ENCODE measurements around the gene KCND3. TPM values are rescaled to one million over a fixed set of nuclear protein-coding genes. Genes with fewer than 3 reads are reported as not detected.

KCND3 gene
- total and polyA plus RNA-seq, 2 of the 4 experiments (the other 2 are of a cell fraction): under 0.01 to 0.03 TPM

- Histone ChIP-seq H3K56ac (ENCODE audit: extremely low read depth, insufficient read depth, low read length) (no peak overlapping the region), H3K9me1 (ENCODE audit: insufficient read depth, low read length) (no peaks in the 10 kb centered on the region; the same call in 1 of the 2 replicates), H3K4ac (ENCODE audit: low read depth, low read length) (no peak overlapping the region), H2BK20ac (ENCODE audit: low read depth, low read length) (no peak overlapping the region), H4K20me1 (ENCODE audit: insufficient read depth, low read length) (no peaks in the 10 kb centered on the region; the same call in 1 of the 2 replicates), H3K9ac (ENCODE audit: low read depth, low read length) (no peak overlapping the region), H3K9me3 (ENCODE audit: control insufficient read depth, insufficient read depth, low read length) (no peaks in the 10 kb centered on the region), H3K4me1 (ENCODE audit: control insufficient read depth, insufficient read depth, low read length) (no peaks in the 10 kb centered on the region), H4K8ac (ENCODE audit: low read depth in 2 of 2, low read length in 2 of 2) (no peak overlapping the region), H3K27ac (ENCODE audit: insufficient read depth, low read length) (no peak overlapping the region), H4K5ac (ENCODE audit: low read depth, low read length) (no peak overlapping the region), H3K36me3 (ENCODE audit: control insufficient read depth, insufficient read depth, low read length) (no peaks in the 10 kb centered on the region), H3K27me3 (ENCODE audit: control insufficient read depth, insufficient read depth, low read length) (peaks cover 2% of the 10 kb centered on the region; the same call in 1 of the 2 replicates), H3K4me3 (ENCODE audit: insufficient read depth, low read depth, low read length) (no peak overlapping the region), H2BK5ac (ENCODE audit: low read depth, low read length, poor library complexity, severe bottlenecking) (no peak overlapping the region), H3K18ac (ENCODE audit: low read depth, low read length) (no peak overlapping the region), H2AFZ (replicated peaks; ENCODE audit: low read length, poor library complexity) (no peak overlapping the region), H2AK9ac (replicated peaks; ENCODE audit: low read depth, low read length, poor library complexity) (no peak overlapping the region), H3K4me2 (ENCODE audit: low read depth, low read length) (no peak overlapping the region), H3K79me1 (ENCODE audit: low read depth in 1 of 2, low read length in 2 of 2) (no peaks in the 10 kb centered on the region), H2BK15ac (ENCODE audit: low read depth, low read length) (no peak overlapping the region), H3K23ac (ENCODE audit: low read depth, low read length) (no peak overlapping the region), H2AK5ac (ENCODE audit: low read depth, low read length) (no peak overlapping the region), H4K91ac (ENCODE audit: insufficient read depth, low read depth, low read length) (no peak overlapping the region), H2BK120ac (ENCODE audit: low read depth, low read length) (no peak overlapping the region), H3K14ac (replicated peaks; ENCODE audit: low read depth, low read length) (no peak overlapping the region)
- in situ Hi-C loops (cut with MboI; ENCODE audit: low sequenced_read_pairs): no loop called here
- intact Hi-C loops (cut with micrococcal nuclease): no loop called here
- ATAC-seq (ENCODE audit: low read depth): no peak
- BruUV-seq (replicated peaks): no TSS peak
- dilution Hi-C loops (cut with HindIII; ENCODE audit: low sequenced_read_pairs, unreplicated experiment): no loop called here
- ChIA-PET CTCF (interaction anchor here (0.6 kb wide), 1 partner anchor 337 kb away, joined by 3 read pairs; no protein-coding TSS in a partner anchor), POLR2A (ENCODE audit: unreplicated experiment) (no interaction called here)
- no peak for TF ChIP-seq FOS (IDR thresholded peaks at IDR 0.05; ENCODE audit: low read depth, low read length)
- TF ChIP-seq ELK1 (IDR thresholded peaks at IDR 0.05; ENCODE audit: borderline replicate concordance, low read depth, low read length): no peak
- TF ChIP-seq, protein P1, sequence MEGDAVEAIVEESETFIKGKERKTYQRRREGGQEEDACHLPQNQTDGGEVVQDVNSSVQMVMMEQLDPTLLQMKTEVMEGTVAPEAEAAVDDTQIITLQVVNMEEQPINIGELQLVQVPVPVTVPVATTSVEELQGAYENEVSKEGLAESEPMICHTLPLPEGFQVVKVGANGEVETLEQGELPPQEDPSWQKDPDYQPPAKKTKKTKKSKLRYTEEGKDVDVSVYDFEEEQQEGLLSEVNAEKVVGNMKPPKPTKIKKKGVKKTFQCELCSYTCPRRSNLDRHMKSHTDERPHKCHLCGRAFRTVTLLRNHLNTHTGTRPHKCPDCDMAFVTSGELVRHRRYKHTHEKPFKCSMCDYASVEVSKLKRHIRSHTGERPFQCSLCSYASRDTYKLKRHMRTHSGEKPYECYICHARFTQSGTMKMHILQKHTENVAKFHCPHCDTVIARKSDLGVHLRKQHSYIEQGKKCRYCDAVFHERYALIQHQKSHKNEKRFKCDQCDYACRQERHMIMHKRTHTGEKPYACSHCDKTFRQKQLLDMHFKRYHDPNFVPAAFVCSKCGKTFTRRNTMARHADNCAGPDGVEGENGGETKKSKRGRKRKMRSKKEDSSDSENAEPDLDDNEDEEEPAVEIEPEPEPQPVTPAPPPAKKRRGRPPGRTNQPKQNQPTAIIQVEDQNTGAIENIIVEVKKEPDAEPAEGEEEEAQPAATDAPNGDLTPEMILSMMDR (conservative IDR thresholded peaks at IDR 0.05; ENCODE audit: low read depth, low read length): no peak
- DNase-seq: no peak
- WGBS, 2 experiments (ENCODE audit: extremely low coverage in 2 of 2, insufficient read length in 1 of 2): no CpG with 5 or more reads among the region's 3 CpGs
Measured at GRCh38 chr1:112033439-112034120, 44.1 kb upstream of the KCND3 start.

All from IMR-90 (cell line).